Natural killer cell (primary cell): ENCODE data around the gene STUB1. TPM values are rescaled to one million over a fixed set of nuclear protein-coding genes. Genes with fewer than 3 reads are reported as not detected.

ENCODE experiments used
- ATAC-seq, 3 donors: fragments of 150-1000 bp in 2 of 3; fragments of 200-7000 bp in 1 of 3; cut with Tn5 transposase; 1 replicate in 1 of 3; 2 replicates in 2 of 3; pipeline ENCODE4 v1.10.0; 2021; ENCODE audit warnings: mild to moderate bottlenecking in 2 of 3, moderate library complexity in 2 of 3
- DNase-seq, 2 donors: peaks; one replicate each; pipeline versions ENCODE4 v3.0.0 to v3.0.0-alpha.2; 2013 to 2021; ENCODE audit warnings: mixed read lengths in 1 of 2
- H3K27ac ChIP-seq: one replicate; pipeline ENCODE4 v1.5.1; 2013; ENCODE audit warnings: mild to moderate bottlenecking, low read length
- H3K27me3 ChIP-seq: one replicate; pipeline ENCODE4 v1.6.1; 2013; ENCODE audit warnings: low read length; ENCODE audit not compliant: control insufficient read depth, insufficient read depth
- H3K36me3 ChIP-seq: one replicate; pipeline ENCODE4 v1.6.1; 2013; ENCODE audit warnings: low read length; ENCODE audit not compliant: control insufficient read depth, insufficient read depth
- H3K4me1 ChIP-seq: one replicate; pipeline ENCODE4 v1.6.1; 2013; ENCODE audit warnings: low read length; ENCODE audit not compliant: control insufficient read depth, insufficient read depth
- H3K4me3 ChIP-seq: one replicate; pipeline ENCODE4 v1.5.1; 2013; ENCODE audit warnings: low read length
- H3K9me3 ChIP-seq: one replicate; pipeline ENCODE4 v1.6.1; 2013; ENCODE audit warnings: low read length; ENCODE audit not compliant: control insufficient read depth, insufficient read depth
- H3K27ac Mint-ChIP-seq, 2 donors: one replicate each; pipeline ENCODE4 v1.8.0; 2022; ENCODE audit warnings: mild to moderate bottlenecking in 2 of 2, mixed read lengths in 2 of 2, moderate library complexity in 1 of 2
- H3K27me3 Mint-ChIP-seq, 2 donors: one replicate each; pipeline ENCODE4 v1.8.0; 2022; ENCODE audit warnings: low read depth in 2 of 2, mixed read lengths in 2 of 2
- H3K36me3 Mint-ChIP-seq: one replicate; pipeline ENCODE4 v1.8.0; 2022; ENCODE audit warnings: mixed read lengths
- H3K4me1 Mint-ChIP-seq, 2 donors: one replicate each; pipeline ENCODE4 v1.8.0; 2022; ENCODE audit warnings: mixed read lengths in 2 of 2
- H3K4me3 Mint-ChIP-seq: one replicate; pipeline ENCODE4 v1.8.0; 2022; ENCODE audit warnings: mild to moderate bottlenecking, moderate library complexity, mixed read lengths
- H3K9me3 Mint-ChIP-seq, 2 donors: one replicate each; pipeline ENCODE4 v1.8.0; 2022; ENCODE audit warnings: mixed read lengths in 2 of 2
- WGBS: methylation state at CpG from one replicate; pipeline ENCODE4 v1.1.7; 2013; ENCODE audit warnings: missing lambda C conversion rate; ENCODE audit not compliant: insufficient coverage; 5-methylcytosine and 5-hydroxymethylcytosine counted together
- intact Hi-C: fragments of 100-400 bp; cut with micrococcal nuclease; formaldehyde crosslinking; loops from one replicate; pipeline ENCODE4 v1.14.2; 2022
- total RNA-seq, 4 donors: library from RNA; stranded (reverse); fragments of 120-200 nt in 1 of 4; gene quantifications; one replicate each; pipeline versions ENCODE4 v1.2.3 to v1.2.4, GENCODE V29; 2013 to 2022
- TF ChIP-seq, protein P1 (sequence below): fragments of 200-600 bp; IDR thresholded peaks from one replicate; pipeline ENCODE4 v1.8.0; 2022; ENCODE audit warnings: antibody characterized with exemption

Gene STUB1
- total RNA-seq, 3 donors from 2014 or later (not counting 1 experiment from before 2014, with no cell fraction given), result 89.5 to 95.4 (median 93.5) TPM

DNA sequence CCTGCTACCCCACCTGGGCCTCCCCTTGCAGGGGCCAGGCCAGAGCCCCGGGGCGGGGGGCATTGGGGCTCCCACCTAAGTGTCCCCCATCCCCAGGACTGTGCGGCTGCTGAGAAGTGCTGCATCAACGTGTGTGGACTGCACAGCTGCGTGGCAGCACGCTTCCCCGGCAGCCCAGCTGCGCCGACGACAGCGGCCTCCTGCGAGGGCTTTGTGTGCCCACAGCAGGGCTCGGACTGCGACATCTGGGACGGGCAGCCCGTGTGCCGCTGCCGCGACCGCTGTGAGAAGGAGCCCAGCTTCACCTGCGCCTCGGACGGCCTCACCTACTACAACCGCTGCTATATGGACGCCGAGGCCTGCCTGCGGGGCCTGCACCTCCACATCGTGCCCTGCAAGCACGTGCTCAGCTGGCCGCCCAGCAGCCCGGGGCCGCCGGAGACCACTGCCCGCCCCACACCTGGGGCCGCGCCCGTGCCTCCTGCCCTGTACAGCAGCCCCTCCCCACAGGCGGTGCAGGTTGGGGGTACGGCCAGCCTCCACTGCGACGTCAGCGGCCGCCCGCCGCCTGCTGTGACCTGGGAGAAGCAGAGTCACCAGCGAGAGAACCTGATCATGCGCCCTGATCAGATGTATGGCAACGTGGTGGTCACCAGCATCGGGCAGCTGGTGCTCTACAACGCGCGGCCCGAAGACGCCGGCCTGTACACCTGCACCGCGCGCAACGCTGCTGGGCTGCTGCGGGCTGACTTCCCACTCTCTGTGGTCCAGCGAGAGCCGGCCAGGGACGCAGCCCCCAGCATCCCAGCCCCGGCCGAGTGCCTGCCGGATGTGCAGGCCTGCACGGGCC is 47.5 kb upstream of the STUB1 start:
- TF ChIP-seq, protein P1, sequence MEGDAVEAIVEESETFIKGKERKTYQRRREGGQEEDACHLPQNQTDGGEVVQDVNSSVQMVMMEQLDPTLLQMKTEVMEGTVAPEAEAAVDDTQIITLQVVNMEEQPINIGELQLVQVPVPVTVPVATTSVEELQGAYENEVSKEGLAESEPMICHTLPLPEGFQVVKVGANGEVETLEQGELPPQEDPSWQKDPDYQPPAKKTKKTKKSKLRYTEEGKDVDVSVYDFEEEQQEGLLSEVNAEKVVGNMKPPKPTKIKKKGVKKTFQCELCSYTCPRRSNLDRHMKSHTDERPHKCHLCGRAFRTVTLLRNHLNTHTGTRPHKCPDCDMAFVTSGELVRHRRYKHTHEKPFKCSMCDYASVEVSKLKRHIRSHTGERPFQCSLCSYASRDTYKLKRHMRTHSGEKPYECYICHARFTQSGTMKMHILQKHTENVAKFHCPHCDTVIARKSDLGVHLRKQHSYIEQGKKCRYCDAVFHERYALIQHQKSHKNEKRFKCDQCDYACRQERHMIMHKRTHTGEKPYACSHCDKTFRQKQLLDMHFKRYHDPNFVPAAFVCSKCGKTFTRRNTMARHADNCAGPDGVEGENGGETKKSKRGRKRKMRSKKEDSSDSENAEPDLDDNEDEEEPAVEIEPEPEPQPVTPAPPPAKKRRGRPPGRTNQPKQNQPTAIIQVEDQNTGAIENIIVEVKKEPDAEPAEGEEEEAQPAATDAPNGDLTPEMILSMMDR, result no peak
- Mint-ChIP-seq H3K4me3 (no peak overlapping the region), H3K9me3 (no peaks in the 10 kb centered on the region), H3K27me3 (peaks cover 0 to 3% of the 10 kb centered on the region in 2 donors), H3K36me3 (no peaks in the 10 kb centered on the region), H3K27ac (no peak overlapping the region), H3K4me1 (peaks cover 7 to 12% of the 10 kb centered on the region in 2 donors)
- H3K27ac ChIP-seq, result no peak overlapping the region
- intact Hi-C loops, result no loop called here
- ATAC-seq, result no peak
- H3K4me1 ChIP-seq, result peaks cover 19% of the 10 kb centered on the region
- no peaks in the 10 kb centered on the region for H3K27me3 ChIP-seq
- peaks cover 5% of the 10 kb centered on the region for H3K36me3 ChIP-seq
- H3K4me3 ChIP-seq, result no peak overlapping the region
- H3K9me3 ChIP-seq, result no peaks in the 10 kb centered on the region
- 96% methylated on average over 67 of the region's 67 CpGs for WGBS
- no peak for DNase-seq

DNA sequence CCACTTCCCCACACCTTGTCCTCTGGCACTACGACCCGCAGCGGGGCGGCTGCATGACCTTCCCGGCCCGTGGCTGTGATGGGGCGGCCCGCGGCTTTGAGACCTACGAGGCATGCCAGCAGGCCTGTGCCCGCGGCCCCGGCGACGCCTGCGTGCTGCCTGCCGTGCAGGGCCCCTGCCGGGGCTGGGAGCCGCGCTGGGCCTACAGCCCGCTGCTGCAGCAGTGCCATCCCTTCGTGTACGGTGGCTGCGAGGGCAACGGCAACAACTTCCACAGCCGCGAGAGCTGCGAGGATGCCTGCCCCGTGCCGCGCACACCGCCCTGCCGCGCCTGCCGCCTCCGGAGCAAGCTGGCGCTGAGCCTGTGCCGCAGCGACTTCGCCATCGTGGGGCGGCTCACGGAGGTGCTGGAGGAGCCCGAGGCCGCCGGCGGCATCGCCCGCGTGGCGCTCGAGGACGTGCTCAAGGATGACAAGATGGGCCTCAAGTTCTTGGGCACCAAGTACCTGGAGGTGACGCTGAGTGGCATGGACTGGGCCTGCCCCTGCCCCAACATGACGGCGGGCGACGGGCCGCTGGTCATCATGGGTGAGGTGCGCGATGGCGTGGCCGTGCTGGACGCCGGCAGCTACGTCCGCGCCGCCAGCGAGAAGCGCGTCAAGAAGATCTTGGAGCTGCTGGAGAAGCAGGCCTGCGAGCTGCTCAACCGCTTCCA is 46.7 kb upstream of the STUB1 start:
- Histone ChIP-seq H3K27ac (no peak overlapping the region), H3K4me1 (peaks cover 25% of the 10 kb centered on the region), H3K27me3 (no peaks in the 10 kb centered on the region), H3K9me3 (no peaks in the 10 kb centered on the region), H3K36me3 (peaks cover 4% of the 10 kb centered on the region), H3K4me3 (no peak overlapping the region)
- H3K9me3 Mint-ChIP-seq, result no peaks in the 10 kb centered on the region
- peaks cover 7 to 12% of the 10 kb centered on the region in 2 donors for H3K4me1 Mint-ChIP-seq
- peaks cover 0 to 3% of the 10 kb centered on the region in 2 donors for H3K27me3 Mint-ChIP-seq
- no peaks in the 10 kb centered on the region for H3K36me3 Mint-ChIP-seq
- DNase-seq (no peak), ATAC-seq (no peak)
- 97% methylated on average over 74 of the region's 74 CpGs for WGBS
- H3K4me3 Mint-ChIP-seq, result peak overlapping the region; percentile 17
- intact Hi-C loops, result no loop called here
- TF ChIP-seq, protein P1, result no peak
- H3K27ac Mint-ChIP-seq, result no peak overlapping the region

DNA sequence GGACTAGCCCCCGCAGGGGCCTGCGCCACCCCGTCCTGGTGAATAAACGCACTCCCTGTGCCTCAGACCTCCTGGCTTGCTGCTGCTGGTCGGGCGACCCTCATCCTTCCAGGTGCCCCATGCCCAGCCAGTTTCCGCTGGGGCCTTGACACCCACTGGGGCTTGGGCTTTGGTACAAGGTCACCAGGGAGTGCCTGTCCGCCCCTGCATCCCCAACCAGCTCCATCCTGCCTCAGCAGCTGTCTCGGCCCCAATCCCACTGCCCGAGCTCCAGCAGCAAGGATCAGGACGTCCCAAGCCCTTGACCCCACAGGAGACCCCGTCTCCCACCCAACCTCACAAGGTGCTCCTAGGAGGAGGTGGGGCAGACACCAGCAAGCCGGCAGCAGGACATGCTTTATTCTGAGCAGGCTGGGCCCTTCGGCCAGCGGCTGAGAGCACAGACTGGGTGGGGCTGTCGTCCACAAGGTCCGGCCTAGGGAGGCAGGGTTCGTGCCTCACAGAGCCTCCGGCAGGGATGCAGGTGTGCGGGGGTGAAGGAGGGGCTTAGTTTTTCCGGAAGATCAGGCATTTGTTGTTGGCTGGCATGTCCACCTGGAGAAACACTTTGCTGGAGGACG is 46.0 kb upstream of the STUB1 start:
- Mint-ChIP-seq H3K36me3 (no peaks in the 10 kb centered on the region), H3K4me1 (peaks cover 7 to 12% of the 10 kb centered on the region in 2 donors), H3K27ac (no peak overlapping the region), H3K4me3 (no peak overlapping the region), H3K27me3 (peaks cover 0 to 3% of the 10 kb centered on the region in 2 donors), H3K9me3 (no peaks in the 10 kb centered on the region)
- no peak overlapping the region for H3K4me3 ChIP-seq
- H3K27ac ChIP-seq, result no peak overlapping the region
- WGBS, result 96% methylated on average over 22 of the region's 22 CpGs
- ATAC-seq (no peak), DNase-seq (no peak)
- no peaks in the 10 kb centered on the region for H3K9me3 ChIP-seq
- no peaks in the 10 kb centered on the region for H3K36me3 ChIP-seq
- intact Hi-C loops, result no loop called here
- TF ChIP-seq, protein P1, result no peak
- H3K27me3 ChIP-seq, result no peaks in the 10 kb centered on the region
- peaks cover 25% of the 10 kb centered on the region for H3K4me1 ChIP-seq
